ENCODE results near the gene MIOS.
"Not testable (repeated sequence)": the region's sequence is repeated elsewhere in the genome, so short reads cannot be mapped to it uniquely, and the experiment has no call there.

MIOS gene

GRCh38 chr7:7651479-7651878 lies 84.8 kb downstream of the MIOS start:
- no peak for FAIRE-seq

- FAIRE-seq = no peak
These were observed 86.3 kb downstream of the MIOS start for GRCh38 chr7:7652798-7653540.

- FAIRE-seq = no peak
These were observed 87.0 kb downstream of the MIOS start for GRCh38 chr7:7653593-7654187.

GRCh38 chr7:7654964-7655715 lies 88.5 kb downstream of the MIOS start:
- FAIRE-seq = no peak

- not testable (repeated sequence) for FAIRE-seq
These were observed 89.8 kb downstream of the MIOS start for GRCh38 chr7:7656459-7656858.

Measured in islet of Langerhans (tissue), 1 donor.